Vagina (tissue), 2 donors: ENCODE measurements around the gene MTHFS. TPM values are rescaled to one million over a fixed set of nuclear protein-coding genes. Genes with fewer than 3 reads are reported as not detected.

Source experiments
- DNase-seq, 2 donors: peaks; one replicate each; pipeline ENCODE4 v3.0.0-alpha.2; 2017; ENCODE audit errors: extremely low spot score in 2 of 2
- H3K27ac ChIP-seq: fragments of 200-600 bp; sonication (generic); one replicate; pipeline ENCODE4 v1.5.1; 2019
- H3K27me3 ChIP-seq: fragments of 200-600 bp; sonication (generic); one replicate; pipeline ENCODE4 v1.5.1; 2019
- H3K36me3 ChIP-seq, 2 donors: fragments of 200-600 bp; sonication (generic); one replicate each; pipeline ENCODE4 v1.5.1; 2017 to 2019
- H3K4me1 ChIP-seq: fragments of 200-600 bp; sonication (generic); one replicate; pipeline ENCODE4 v1.5.1; 2019
- H3K4me3 ChIP-seq, 2 donors: fragments of 200-600 bp; sonication (generic); 1 replicate in 1 of 2; 2 replicates in 1 of 2; pipeline ENCODE4 v1.5.1; 2016 to 2019
- H3K9me3 ChIP-seq: fragments of 200-600 bp; sonication (generic); one replicate; pipeline ENCODE4 v1.5.1; 2019
- POLR2A ChIP-seq, 2 donors: fragments of 450-650 bp; IDR thresholded peaks; one replicate each; pipeline ENCODE4 v1.6.1; 2017; ENCODE audit warnings: antibody characterized with exemption in 2 of 2, mild to moderate bottlenecking in 2 of 2, moderate library complexity in 2 of 2
- POLR2AphosphoS5 ChIP-seq, 2 donors: sonication (generic); formaldehyde crosslinking; IDR thresholded peaks; one replicate each; pipeline ENCODE4 v1.9.0; 2017; ENCODE audit warnings: antibody characterized with exemption in 2 of 2, mild to moderate bottlenecking in 2 of 2, low read depth in 1 of 2; ENCODE audit not compliant: insufficient read depth in 1 of 2
- intact Hi-C: fragments of 100-400 bp; cut with DNase I; formaldehyde crosslinking; loops from one replicate; pipeline ENCODE4 v1.15.1; 2023
- total RNA-seq: library from RNA; depleted of rRNA; stranded (reverse); fragments of >200 nt; gene quantifications from one replicate; pipeline ENCODE4 v1.2.3, GENCODE V29; 2016
- TF ChIP-seq, protein P1 (sequence below), 3 experiments: fragments of 450-650 bp in 2 of 3; fragments of 200-600 bp in 1 of 3; sonication (generic) in 1 of 3; IDR thresholded peaks; one replicate each; pipeline ENCODE4 v1.5.1; 2017 to 2019; ENCODE audit warnings: antibody characterized with exemption in 3 of 3, mild to moderate bottlenecking in 2 of 3, moderate library complexity in 2 of 3

Gene MTHFS
- total RNA-seq, 1 donor from 2014 or later = 7.1 TPM

DNA sequence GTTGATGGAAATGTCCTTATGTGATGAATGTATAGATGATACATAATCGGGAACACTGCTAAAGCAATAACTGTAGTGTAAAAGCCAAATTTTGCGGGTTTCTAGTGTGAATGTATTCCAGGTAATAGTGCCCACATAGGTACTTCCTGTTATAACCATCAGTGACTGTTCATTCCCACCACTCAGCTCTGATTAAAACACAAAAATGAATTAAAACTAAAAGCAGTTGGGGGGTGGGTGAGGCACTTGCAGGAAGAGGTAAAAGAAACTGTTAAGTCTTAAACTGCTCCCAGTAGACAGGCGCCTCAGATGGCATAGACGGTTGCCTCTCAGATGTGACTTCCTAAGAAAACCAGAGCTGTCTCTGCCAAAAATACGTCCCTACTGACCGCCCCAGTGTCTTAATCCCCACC is 893 bp upstream of the MTHFS start:
- Histone ChIP-seq H3K4me1 (no peaks in the 10 kb centered on the region), H3K36me3 (no peaks in the 10 kb centered on the region), H3K27me3 (no peaks in the 10 kb centered on the region), H3K9me3 (no peaks in the 10 kb centered on the region), H3K4me3 (peak overlapping the region; percentile 70 to 74), H3K27ac (peak overlapping the region; percentile 95)
- intact Hi-C loops = no loop called here
- TF ChIP-seq, protein P1, sequence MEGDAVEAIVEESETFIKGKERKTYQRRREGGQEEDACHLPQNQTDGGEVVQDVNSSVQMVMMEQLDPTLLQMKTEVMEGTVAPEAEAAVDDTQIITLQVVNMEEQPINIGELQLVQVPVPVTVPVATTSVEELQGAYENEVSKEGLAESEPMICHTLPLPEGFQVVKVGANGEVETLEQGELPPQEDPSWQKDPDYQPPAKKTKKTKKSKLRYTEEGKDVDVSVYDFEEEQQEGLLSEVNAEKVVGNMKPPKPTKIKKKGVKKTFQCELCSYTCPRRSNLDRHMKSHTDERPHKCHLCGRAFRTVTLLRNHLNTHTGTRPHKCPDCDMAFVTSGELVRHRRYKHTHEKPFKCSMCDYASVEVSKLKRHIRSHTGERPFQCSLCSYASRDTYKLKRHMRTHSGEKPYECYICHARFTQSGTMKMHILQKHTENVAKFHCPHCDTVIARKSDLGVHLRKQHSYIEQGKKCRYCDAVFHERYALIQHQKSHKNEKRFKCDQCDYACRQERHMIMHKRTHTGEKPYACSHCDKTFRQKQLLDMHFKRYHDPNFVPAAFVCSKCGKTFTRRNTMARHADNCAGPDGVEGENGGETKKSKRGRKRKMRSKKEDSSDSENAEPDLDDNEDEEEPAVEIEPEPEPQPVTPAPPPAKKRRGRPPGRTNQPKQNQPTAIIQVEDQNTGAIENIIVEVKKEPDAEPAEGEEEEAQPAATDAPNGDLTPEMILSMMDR (IDR thresholded peaks at IDR 0.05) = no peak
- TF ChIP-seq POLR2A (IDR thresholded peaks at IDR 0.05) (no peak), POLR2AphosphoS5 (IDR thresholded peaks at IDR 0.05; ENCODE audit: insufficient read depth in 1 of 2, low read depth in 1 of 2) (no peak)
- DNase-seq = no peak

DNA sequence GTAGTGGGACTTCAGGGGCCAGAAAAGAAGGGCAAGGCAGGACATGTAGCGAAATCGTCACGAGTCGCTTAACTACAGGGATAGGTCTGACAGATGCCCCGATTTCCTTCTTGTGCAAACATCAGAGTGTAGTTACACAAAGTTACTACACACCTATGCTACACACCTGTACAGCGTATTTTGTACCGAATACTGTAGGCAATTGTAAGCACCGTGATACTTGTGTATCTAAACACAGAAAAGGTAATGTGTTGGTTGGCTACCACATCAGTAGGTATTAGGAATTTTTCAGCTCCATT is 515 bp upstream of the MTHFS start:
- Histone ChIP-seq H3K27me3 (no peaks in the 10 kb centered on the region), H3K27ac (peak overlapping the region; percentile 95), H3K9me3 (no peaks in the 10 kb centered on the region), H3K4me3 (peak overlapping the region; percentile 70 to 74), H3K4me1 (no peaks in the 10 kb centered on the region), H3K36me3 (no peaks in the 10 kb centered on the region)
- intact Hi-C loops = no loop called here
- DNase-seq = no peak
- TF ChIP-seq POLR2AphosphoS5 (IDR thresholded peaks at IDR 0.05; ENCODE audit: insufficient read depth in 1 of 2, low read depth in 1 of 2) (no peak), POLR2A (IDR thresholded peaks at IDR 0.05) (no peak)
- TF ChIP-seq, protein P1 (IDR thresholded peaks at IDR 0.05) = no peak

DNA sequence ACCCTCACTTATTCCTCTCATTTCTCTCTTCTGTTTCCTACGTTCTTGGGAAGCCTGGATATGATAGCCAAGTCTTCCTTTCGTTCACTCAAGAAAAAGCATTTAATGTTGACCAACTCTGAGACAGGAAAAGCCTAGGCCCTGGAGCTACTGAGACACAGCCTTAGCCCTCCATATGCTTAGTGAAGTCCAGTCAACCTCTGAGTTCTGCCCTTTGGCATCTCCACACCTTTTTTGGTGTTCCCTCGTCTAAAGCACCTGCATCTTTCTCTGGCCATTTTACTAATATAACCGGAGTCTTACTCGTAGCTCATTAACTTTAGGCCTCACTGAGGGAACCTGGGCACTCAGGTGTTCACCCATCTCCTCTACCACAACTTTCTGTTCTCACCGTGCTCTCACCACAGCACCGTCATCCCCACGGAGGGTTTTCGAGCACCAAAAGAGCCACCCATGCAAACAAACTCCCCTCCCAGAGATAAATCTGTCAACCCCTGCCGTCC is 632 bp downstream of the MTHFS start:
- Histone ChIP-seq H3K27me3 (no peaks in the 10 kb centered on the region), H3K4me1 (no peaks in the 10 kb centered on the region), H3K27ac (peak overlapping the region; percentile 95), H3K4me3 (peak overlapping the region; percentile 70 to 74), H3K9me3 (no peaks in the 10 kb centered on the region), H3K36me3 (no peaks in the 10 kb centered on the region)
- DNase-seq = no peak
- intact Hi-C loops = no loop called here
- TF ChIP-seq, protein P1 (IDR thresholded peaks at IDR 0.05) = no peak
- TF ChIP-seq POLR2AphosphoS5 (IDR thresholded peaks at IDR 0.05; ENCODE audit: insufficient read depth in 1 of 2, low read depth in 1 of 2) (no peak), POLR2A (IDR thresholded peaks at IDR 0.05) (no peak)

DNA sequence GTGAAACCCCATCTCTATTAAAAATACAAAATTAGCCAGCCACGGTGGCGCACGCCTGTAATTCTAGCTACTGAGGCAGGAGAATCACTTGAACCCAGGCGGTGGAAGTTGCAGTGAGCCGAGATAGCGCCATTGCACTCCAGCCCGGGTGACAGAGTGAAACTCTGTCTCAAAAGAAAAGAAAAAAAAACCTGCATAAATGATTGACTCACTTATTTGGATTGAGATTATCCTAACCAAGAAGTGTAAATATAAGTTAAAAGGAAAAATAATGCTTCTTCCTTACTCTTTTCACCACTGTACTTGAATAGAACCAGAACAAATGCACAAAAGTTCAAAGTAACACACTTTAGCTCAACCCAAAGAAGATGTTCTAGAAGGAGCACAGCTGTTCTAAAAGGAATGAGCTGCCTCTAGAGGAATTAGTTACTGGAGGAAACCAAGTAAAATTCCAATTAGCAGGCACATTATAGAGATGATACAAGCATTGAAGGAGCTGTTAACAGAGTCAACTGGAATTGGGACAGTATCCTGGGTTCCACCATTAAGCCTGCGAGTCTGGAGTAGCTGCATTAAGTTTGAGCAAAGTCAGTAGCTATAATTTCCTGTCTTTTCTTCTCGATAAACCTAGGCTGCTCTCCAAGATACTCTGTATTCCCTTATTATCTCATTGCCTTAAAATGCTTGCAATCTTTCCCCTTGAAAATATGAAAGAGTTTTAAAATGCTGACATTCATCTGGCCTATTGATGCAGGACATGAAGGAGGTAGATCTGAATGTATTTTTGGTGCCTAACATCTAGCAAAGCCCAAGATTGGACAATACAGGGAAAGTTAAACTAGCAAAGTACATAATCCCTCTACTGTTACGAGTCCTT is 9.5 kb downstream of the MTHFS start:
- intact Hi-C loops = no loop called here
- peaks cover 0 to 14% of the 10 kb centered on the region in 2 donors for H3K36me3 ChIP-seq
- H3K4me1 ChIP-seq = no peaks in the 10 kb centered on the region
- H3K27ac ChIP-seq = no peak overlapping the region
- no peak overlapping the region for H3K4me3 ChIP-seq
- no peaks in the 10 kb centered on the region for H3K27me3 ChIP-seq
- TF ChIP-seq POLR2A (IDR thresholded peaks at IDR 0.05) = no peak
- TF ChIP-seq, protein P1 (IDR thresholded peaks at IDR 0.05) = no peak
- TF ChIP-seq POLR2AphosphoS5 (IDR thresholded peaks at IDR 0.05; ENCODE audit: insufficient read depth in 1 of 2, low read depth in 1 of 2) = no peak
- DNase-seq = no peak
- no peaks in the 10 kb centered on the region for H3K9me3 ChIP-seq

DNA sequence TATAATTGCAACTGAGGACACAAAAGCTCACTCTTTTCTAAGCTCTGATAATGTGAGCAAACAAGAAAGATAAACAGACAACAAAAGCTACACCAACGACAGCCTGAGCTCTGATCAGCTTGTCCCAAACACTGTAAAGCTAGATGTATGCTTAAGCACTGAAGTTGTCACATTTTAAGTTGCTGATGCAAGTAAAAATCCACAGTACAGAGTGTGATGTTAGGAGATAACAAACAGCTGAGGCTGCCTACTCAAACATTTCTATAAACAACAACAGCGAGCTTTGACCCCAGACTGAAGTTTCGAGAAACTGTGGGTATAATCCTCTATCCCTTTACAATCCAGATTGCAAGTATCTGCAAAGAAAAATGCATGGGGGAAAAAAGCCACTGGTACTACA is 10.7 kb downstream of the MTHFS start:
- Histone ChIP-seq H3K27me3 (no peaks in the 10 kb centered on the region), H3K27ac (no peak overlapping the region), H3K9me3 (no peaks in the 10 kb centered on the region), H3K4me1 (no peaks in the 10 kb centered on the region), H3K36me3 (peaks cover 0 to 22% of the 10 kb centered on the region in 2 donors), H3K4me3 (no peak overlapping the region)
- intact Hi-C loops = no loop called here
- TF ChIP-seq POLR2A (IDR thresholded peaks at IDR 0.05) (no peak), POLR2AphosphoS5 (IDR thresholded peaks at IDR 0.05; ENCODE audit: insufficient read depth in 1 of 2, low read depth in 1 of 2) (no peak)
- no peak for DNase-seq
